ENCODE data around the gene SRM.

SRM gene
- long read RNA-seq, transcript SRM-201 (8 exons, 1,266 nt): major isoform, 43 of 55 reads
- long read RNA-seq, partial matches to known transcripts: 10 of 55 reads
- long read RNA-seq, other reads (novel, unspliced or antisense): 2 of 55 reads

GRCh38 chr1:11059968-11060830 lies at the start of gene SRM:
SRM (minus strand) TSS chr1:11060018; CDS start chr1:11059943, 75 bp downstream.
- no peaks in the 10 kb centered on the region for H3K27me3 ChIP-seq (ENCODE audit: insufficient read depth, poor library complexity, severe bottlenecking)
- peak within 1 kb of the TSS; percentile 98 for H3K4me3 ChIP-seq (replicated peaks; ENCODE audit: insufficient read depth, low read length)
- H3K27ac ChIP-seq (replicated peaks): peak within 1 kb of the TSS; percentile 92
- peak; percentile 81 to 88 for DNase-seq (ENCODE audit: low read depth in 1 of 2, low spot score in 1 of 2)
- TF ChIP-seq, protein P1, sequence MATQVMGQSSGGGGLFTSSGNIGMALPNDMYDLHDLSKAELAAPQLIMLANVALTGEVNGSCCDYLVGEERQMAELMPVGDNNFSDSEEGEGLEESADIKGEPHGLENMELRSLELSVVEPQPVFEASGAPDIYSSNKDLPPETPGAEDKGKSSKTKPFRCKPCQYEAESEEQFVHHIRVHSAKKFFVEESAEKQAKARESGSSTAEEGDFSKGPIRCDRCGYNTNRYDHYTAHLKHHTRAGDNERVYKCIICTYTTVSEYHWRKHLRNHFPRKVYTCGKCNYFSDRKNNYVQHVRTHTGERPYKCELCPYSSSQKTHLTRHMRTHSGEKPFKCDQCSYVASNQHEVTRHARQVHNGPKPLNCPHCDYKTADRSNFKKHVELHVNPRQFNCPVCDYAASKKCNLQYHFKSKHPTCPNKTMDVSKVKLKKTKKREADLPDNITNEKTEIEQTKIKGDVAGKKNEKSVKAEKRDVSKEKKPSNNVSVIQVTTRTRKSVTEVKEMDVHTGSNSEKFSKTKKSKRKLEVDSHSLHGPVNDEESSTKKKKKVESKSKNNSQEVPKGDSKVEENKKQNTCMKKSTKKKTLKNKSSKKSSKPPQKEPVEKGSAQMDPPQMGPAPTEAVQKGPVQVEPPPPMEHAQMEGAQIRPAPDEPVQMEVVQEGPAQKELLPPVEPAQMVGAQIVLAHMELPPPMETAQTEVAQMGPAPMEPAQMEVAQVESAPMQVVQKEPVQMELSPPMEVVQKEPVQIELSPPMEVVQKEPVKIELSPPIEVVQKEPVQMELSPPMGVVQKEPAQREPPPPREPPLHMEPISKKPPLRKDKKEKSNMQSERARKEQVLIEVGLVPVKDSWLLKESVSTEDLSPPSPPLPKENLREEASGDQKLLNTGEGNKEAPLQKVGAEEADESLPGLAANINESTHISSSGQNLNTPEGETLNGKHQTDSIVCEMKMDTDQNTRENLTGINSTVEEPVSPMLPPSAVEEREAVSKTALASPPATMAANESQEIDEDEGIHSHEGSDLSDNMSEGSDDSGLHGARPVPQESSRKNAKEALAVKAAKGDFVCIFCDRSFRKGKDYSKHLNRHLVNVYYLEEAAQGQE (IDR thresholded peaks at IDR 0.05; ENCODE audit: insufficient replicate concordance, low read depth): no peak
- TF ChIP-seq GABPA (IDR thresholded peaks at IDR 0.05; ENCODE audit: low read depth) (peak; percentile 72; the same call in 1 of the 2 replicates), POLR2AphosphoS5 (IDR thresholded peaks at IDR 0.05; ENCODE audit: low read depth) (peak; percentile 49; the same call in 1 of the 2 replicates)

GRCh38 chr1:11109047-11109760 lies 49.4 kb upstream of the SRM start:
- no peak overlapping the region for H3K27ac ChIP-seq (replicated peaks)
- H3K4me3 ChIP-seq (replicated peaks; ENCODE audit: insufficient read depth, low read length): no peak overlapping the region
- no peaks in the 10 kb centered on the region for H3K27me3 ChIP-seq (ENCODE audit: insufficient read depth, poor library complexity, severe bottlenecking)
- TF ChIP-seq GABPA (IDR thresholded peaks at IDR 0.05; ENCODE audit: low read depth) (no peak), POLR2AphosphoS5 (IDR thresholded peaks at IDR 0.05; ENCODE audit: low read depth) (no peak), SPI1 (IDR thresholded peaks at IDR 0.05; ENCODE audit: borderline replicate concordance, low read depth) (no peak), CTCF (IDR thresholded peaks at IDR 0.05; ENCODE audit: insufficient read depth, low read length) (no peak)
- TF ChIP-seq, protein P1 (IDR thresholded peaks at IDR 0.05; ENCODE audit: insufficient replicate concordance, low read depth): no peak
- no peak for DNase-seq (ENCODE audit: low read depth in 1 of 2, low spot score in 1 of 2)

GRCh38 chr1:11107599-11107998 lies 47.8 kb upstream of the SRM start:
- Histone ChIP-seq H3K27me3 (ENCODE audit: insufficient read depth, poor library complexity, severe bottlenecking) (no peaks in the 10 kb centered on the region), H3K4me3 (replicated peaks; ENCODE audit: insufficient read depth, low read length) (no peak overlapping the region), H3K27ac (replicated peaks) (no peak overlapping the region)
- DNase-seq (ENCODE audit: low read depth in 1 of 2, low spot score in 1 of 2): no peak
- no peak for TF ChIP-seq CTCF (IDR thresholded peaks at IDR 0.05; ENCODE audit: insufficient read depth, low read length)
- TF ChIP-seq, protein P1 (IDR thresholded peaks at IDR 0.05; ENCODE audit: insufficient replicate concordance, low read depth): no peak
- TF ChIP-seq GABPA (IDR thresholded peaks at IDR 0.05; ENCODE audit: low read depth): no peak
- no peak for TF ChIP-seq POLR2AphosphoS5 (IDR thresholded peaks at IDR 0.05; ENCODE audit: low read depth)
- TF ChIP-seq SPI1 (IDR thresholded peaks at IDR 0.05; ENCODE audit: borderline replicate concordance, low read depth): no peak
